ENCODE results near the gene TUBB4B. TPM values are rescaled to one million over a fixed set of nuclear protein-coding genes. Genes with fewer than 3 reads are reported as not detected.
A peak's percentile ranks its signal among the peaks of the same experiment; 100 is the strongest.

The TUBB4B gene
- total RNA-seq, 1 experiment from 2014 or later, result 180 TPM

DNA sequence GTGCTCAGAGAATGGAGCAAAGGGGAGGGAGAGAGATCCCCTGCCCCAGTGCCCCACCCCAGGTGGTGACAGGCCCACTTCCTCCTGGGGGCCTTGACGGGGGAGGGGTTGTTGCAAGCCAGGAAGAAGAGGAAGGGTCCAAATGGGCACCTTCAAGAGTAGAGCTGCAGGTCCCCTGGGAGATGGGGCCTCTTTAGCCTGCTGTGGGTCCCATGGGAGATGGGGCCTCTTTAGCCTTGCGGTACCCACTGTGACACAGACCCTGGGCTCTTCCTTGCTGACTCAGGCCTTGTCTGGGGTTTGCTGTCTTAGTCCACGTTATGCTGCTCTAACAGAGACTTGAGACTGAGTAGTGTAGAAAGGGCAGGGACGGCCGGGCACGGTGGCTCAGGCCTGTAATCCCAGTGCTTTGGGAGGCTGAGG is 26.9 kb downstream of the TUBB4B start:
- TF ChIP-seq, protein P1, sequence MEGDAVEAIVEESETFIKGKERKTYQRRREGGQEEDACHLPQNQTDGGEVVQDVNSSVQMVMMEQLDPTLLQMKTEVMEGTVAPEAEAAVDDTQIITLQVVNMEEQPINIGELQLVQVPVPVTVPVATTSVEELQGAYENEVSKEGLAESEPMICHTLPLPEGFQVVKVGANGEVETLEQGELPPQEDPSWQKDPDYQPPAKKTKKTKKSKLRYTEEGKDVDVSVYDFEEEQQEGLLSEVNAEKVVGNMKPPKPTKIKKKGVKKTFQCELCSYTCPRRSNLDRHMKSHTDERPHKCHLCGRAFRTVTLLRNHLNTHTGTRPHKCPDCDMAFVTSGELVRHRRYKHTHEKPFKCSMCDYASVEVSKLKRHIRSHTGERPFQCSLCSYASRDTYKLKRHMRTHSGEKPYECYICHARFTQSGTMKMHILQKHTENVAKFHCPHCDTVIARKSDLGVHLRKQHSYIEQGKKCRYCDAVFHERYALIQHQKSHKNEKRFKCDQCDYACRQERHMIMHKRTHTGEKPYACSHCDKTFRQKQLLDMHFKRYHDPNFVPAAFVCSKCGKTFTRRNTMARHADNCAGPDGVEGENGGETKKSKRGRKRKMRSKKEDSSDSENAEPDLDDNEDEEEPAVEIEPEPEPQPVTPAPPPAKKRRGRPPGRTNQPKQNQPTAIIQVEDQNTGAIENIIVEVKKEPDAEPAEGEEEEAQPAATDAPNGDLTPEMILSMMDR (IDR thresholded peaks at IDR 0.05; ENCODE audit: unreplicated experiment), result no peak
- peaks cover 44% of the 10 kb centered on the region for H3K36me3 Mint-ChIP-seq (ENCODE audit: insufficient read depth, unreplicated experiment)
- no peaks in the 10 kb centered on the region for H3K27me3 Mint-ChIP-seq (ENCODE audit: insufficient read depth, unreplicated experiment)
- DNase-seq (ENCODE audit: unreplicated experiment), result no peak
- H3K4me3 Mint-ChIP-seq (ENCODE audit: unreplicated experiment), result no peak overlapping the region
- no TSS peak for BruUV-seq (replicated peaks)
- POLR2A ChIA-PET, result interaction anchor here (0.7 kb wide), 1 partner anchor 43 kb away, joined by 3 read pairs; the partner anchor contains the start of gene CYSRT1
- no peak overlapping the region for H3K27ac Mint-ChIP-seq (ENCODE audit: low read depth, unreplicated experiment)
- H3K9me3 Mint-ChIP-seq (ENCODE audit: unreplicated experiment), result no peaks in the 10 kb centered on the region
- CTCF ChIA-PET, result interaction anchor here (0.5 to 1.2 kb wide), 8 partner anchors 10 to 541 kb away, joined by 3 to 4 read pairs (median 3); partner anchors contain the start of gene TOR4A
- H3K4me1 Mint-ChIP-seq (ENCODE audit: insufficient read depth, unreplicated experiment), result peaks cover 7% of the 10 kb centered on the region
- intact Hi-C loops (cut with micrococcal nuclease), result no loop called here

DNA sequence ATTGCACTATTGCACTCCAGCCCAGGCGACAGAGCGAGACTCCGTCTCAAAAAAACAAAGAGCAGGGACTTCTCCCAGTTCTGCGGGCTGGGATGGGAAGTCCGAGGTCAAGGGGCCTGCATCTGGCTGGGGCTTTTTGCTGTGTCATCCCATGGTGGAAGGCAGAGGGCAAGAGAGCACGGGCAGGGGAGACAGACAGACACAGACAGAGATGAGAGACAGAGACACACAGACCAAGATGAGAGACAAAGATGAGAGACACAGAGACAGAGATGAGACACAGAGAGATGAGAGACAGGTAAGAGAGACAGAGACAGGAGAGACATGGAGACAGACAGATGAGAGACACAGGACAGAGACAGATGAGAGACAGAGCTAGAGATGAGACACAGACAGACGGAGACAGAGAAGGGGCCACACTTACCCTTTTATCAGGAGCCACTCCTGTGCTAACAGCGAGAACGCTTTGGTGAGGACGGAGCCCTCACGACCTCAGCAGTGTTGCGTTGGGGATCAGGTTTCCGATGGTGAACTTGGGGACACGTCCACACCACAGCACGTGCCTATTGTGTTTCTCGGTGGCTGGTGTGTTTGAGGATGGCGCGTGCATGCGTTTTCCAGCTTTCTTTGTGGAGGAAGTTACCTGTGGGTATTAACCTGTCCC is 27.6 kb downstream of the TUBB4B start:
- TF ChIP-seq, protein P1 (IDR thresholded peaks at IDR 0.05; ENCODE audit: unreplicated experiment), result no peak
- Mint-ChIP-seq H3K4me1 (ENCODE audit: insufficient read depth, unreplicated experiment) (peaks cover 10% of the 10 kb centered on the region), H3K27ac (ENCODE audit: low read depth, unreplicated experiment) (no peak overlapping the region), H3K36me3 (ENCODE audit: insufficient read depth, unreplicated experiment) (peaks cover 44% of the 10 kb centered on the region), H3K9me3 (ENCODE audit: unreplicated experiment) (no peaks in the 10 kb centered on the region), H3K27me3 (ENCODE audit: insufficient read depth, unreplicated experiment) (no peaks in the 10 kb centered on the region), H3K4me3 (ENCODE audit: unreplicated experiment) (no peak overlapping the region)
- CTCF ChIA-PET, result interaction anchor here (0.6 to 0.8 kb wide), 4 partner anchors 11 to 541 kb away, joined by 3 to 4 read pairs (median 3); no protein-coding TSS in a partner anchor
- BruUV-seq (replicated peaks), result no TSS peak
- no peak for DNase-seq (ENCODE audit: unreplicated experiment)
- POLR2A ChIA-PET, result interaction anchor here (0.6 to 1.4 kb wide), 3 partner anchors 14 to 44 kb away, joined by 3 to 5 read pairs (median 4); partner anchors contain the start of gene CYSRT1
- intact Hi-C loops (cut with micrococcal nuclease), result no loop called here

DNA sequence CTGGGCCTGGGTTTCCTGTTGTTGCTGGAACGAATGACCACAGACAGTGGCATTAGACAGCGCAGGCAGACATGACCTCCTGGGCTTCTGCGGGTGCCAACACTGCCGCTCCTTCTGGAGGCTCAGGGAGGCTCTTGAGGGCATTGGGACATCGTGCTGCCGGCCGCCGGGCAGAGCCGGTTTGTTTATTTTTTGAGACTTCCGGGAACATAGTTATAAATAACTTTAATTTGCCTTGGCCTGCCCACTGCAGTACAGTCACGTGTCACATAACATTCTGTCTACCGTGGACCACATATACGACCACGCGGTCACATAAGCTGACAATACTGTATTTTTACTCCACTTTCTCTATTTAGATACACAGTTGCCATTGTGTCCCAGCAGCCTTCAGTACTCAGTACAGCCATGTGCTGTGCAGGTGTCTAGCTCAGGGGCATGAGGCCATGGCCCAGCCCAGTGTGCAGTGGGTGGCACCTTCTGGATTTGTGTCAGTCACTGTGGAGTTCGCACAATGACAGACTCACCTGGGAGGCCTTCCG is 28.2 kb downstream of the TUBB4B start:
- ChIA-PET POLR2A (interaction anchor here (1.4 kb wide), 1 partner anchor 27 kb away, joined by 4 read pairs; no protein-coding TSS in a partner anchor), CTCF (no interaction called here)
- H3K4me3 Mint-ChIP-seq (ENCODE audit: unreplicated experiment), result no peak overlapping the region
- peak; percentile 61 for DNase-seq (ENCODE audit: unreplicated experiment)
- intact Hi-C loops (cut with micrococcal nuclease), result no loop called here
- TF ChIP-seq, protein P1 (IDR thresholded peaks at IDR 0.05; ENCODE audit: unreplicated experiment), result no peak
- H3K9me3 Mint-ChIP-seq (ENCODE audit: unreplicated experiment), result no peaks in the 10 kb centered on the region
- H3K4me1 Mint-ChIP-seq (ENCODE audit: insufficient read depth, unreplicated experiment), result peaks cover 14% of the 10 kb centered on the region
- H3K36me3 Mint-ChIP-seq (ENCODE audit: insufficient read depth, unreplicated experiment), result peaks cover 42% of the 10 kb centered on the region
- H3K27ac Mint-ChIP-seq (ENCODE audit: low read depth, unreplicated experiment), result no peak overlapping the region
- no TSS peak for BruUV-seq (replicated peaks)
- no peaks in the 10 kb centered on the region for H3K27me3 Mint-ChIP-seq (ENCODE audit: insufficient read depth, unreplicated experiment)

- CTCF ChIA-PET, result no interaction called here
- Mint-ChIP-seq H3K4me3 (ENCODE audit: unreplicated experiment) (no peak overlapping the region), H3K27me3 (ENCODE audit: insufficient read depth, unreplicated experiment) (no peaks in the 10 kb centered on the region), H3K4me1 (ENCODE audit: insufficient read depth, unreplicated experiment) (peaks cover 20% of the 10 kb centered on the region), H3K27ac (ENCODE audit: low read depth, unreplicated experiment) (no peak overlapping the region), H3K9me3 (ENCODE audit: unreplicated experiment) (no peaks in the 10 kb centered on the region), H3K36me3 (ENCODE audit: insufficient read depth, unreplicated experiment) (peaks cover 29% of the 10 kb centered on the region)
- BruUV-seq (replicated peaks), result no TSS peak
- POLR2A ChIA-PET, result interaction anchor here (0.6 kb wide), 2 partner anchors 8 to 813 kb away, joined by 3 read pairs; no protein-coding TSS in a partner anchor
- TF ChIP-seq, protein P1 (IDR thresholded peaks at IDR 0.05; ENCODE audit: unreplicated experiment), result no peak
- intact Hi-C loops (cut with micrococcal nuclease), result no loop called here
- no peak for DNase-seq (ENCODE audit: unreplicated experiment)
Observed at GRCh38 chr9:137270929-137271695, 30.0 kb downstream of the TUBB4B start.

Data from MCF 10A (cell line).